ENCODE measurements around the gene GUCY1B1. TPM values are rescaled to one million over a fixed set of nuclear protein-coding genes. Genes with fewer than 3 reads are reported as not detected.

The GUCY1B1 gene
- total RNA-seq, 1 donor from 2014 or later = 1.5 TPM

- Mint-ChIP-seq H3K27me3 (ENCODE audit: low read depth, unreplicated experiment) (no peaks in the 10 kb centered on the region), H3K4me1 (ENCODE audit: low read depth, unreplicated experiment) (no peaks in the 10 kb centered on the region), H3K4me3 (ENCODE audit: unreplicated experiment) (no peak overlapping the region), H3K36me3 (ENCODE audit: low read depth, unreplicated experiment) (no peaks in the 10 kb centered on the region), H3K9me3 (ENCODE audit: unreplicated experiment) (no peaks in the 10 kb centered on the region), H3K27ac (ENCODE audit: unreplicated experiment) (no peak overlapping the region)
- TF ChIP-seq CTCF (IDR thresholded peaks at IDR 0.05; ENCODE audit: insufficient read depth, low read depth, low read length) = no peak
- TF ChIP-seq EZH2 (IDR thresholded peaks at IDR 0.05; ENCODE audit: insufficient read depth, low read length) = no peak
- Histone ChIP-seq H3K4me3 (ENCODE audit: insufficient read depth, low read depth, low read length) (no peak overlapping the region), H3K27me3 (ENCODE audit: insufficient read depth, low read length) (no peaks in the 10 kb centered on the region), H3K9ac (ENCODE audit: low read length) (no peak overlapping the region), H3K36me3 (ENCODE audit: insufficient read depth, low read length) (no peaks in the 10 kb centered on the region), H3K27ac (ENCODE audit: low read depth, low read length) (no peak overlapping the region), H3K9me3 (ENCODE audit: insufficient read depth, low read depth, low read length) (no peaks in the 10 kb centered on the region), H3K4me2 (ENCODE audit: low read length) (no peak overlapping the region), H3K79me2 (ENCODE audit: insufficient read depth, low read length) (no peaks in the 10 kb centered on the region), H2AFZ (ENCODE audit: low read depth, low read length) (no peak overlapping the region), H3K4me1 (ENCODE audit: insufficient read depth, low read length) (no peaks in the 10 kb centered on the region), H4K20me1 (ENCODE audit: insufficient read depth, low read length) (no peaks in the 10 kb centered on the region)
- FAIRE-seq (no peak), DNase-seq (ENCODE audit: low read depth) (no peak)
Measured at GRCh38 chr4:155761047-155761446, 2.2 kb downstream of the GUCY1B1 start.

GRCh38 chr4:155761916-155762315 lies 3.1 kb downstream of the GUCY1B1 start:
- Mint-ChIP-seq H3K9me3 (ENCODE audit: unreplicated experiment) (no peaks in the 10 kb centered on the region), H3K4me3 (ENCODE audit: unreplicated experiment) (no peak overlapping the region), H3K27ac (ENCODE audit: unreplicated experiment) (no peak overlapping the region), H3K36me3 (ENCODE audit: low read depth, unreplicated experiment) (no peaks in the 10 kb centered on the region), H3K27me3 (ENCODE audit: low read depth, unreplicated experiment) (no peaks in the 10 kb centered on the region), H3K4me1 (ENCODE audit: low read depth, unreplicated experiment) (no peaks in the 10 kb centered on the region)
- Histone ChIP-seq H2AFZ (ENCODE audit: low read depth, low read length) (no peak overlapping the region), H3K4me3 (ENCODE audit: insufficient read depth, low read depth, low read length) (no peak overlapping the region), H3K79me2 (ENCODE audit: insufficient read depth, low read length) (no peaks in the 10 kb centered on the region), H3K36me3 (ENCODE audit: insufficient read depth, low read length) (no peaks in the 10 kb centered on the region), H3K4me1 (ENCODE audit: insufficient read depth, low read length) (no peaks in the 10 kb centered on the region), H3K27ac (ENCODE audit: low read depth, low read length) (no peak overlapping the region), H3K9me3 (ENCODE audit: insufficient read depth, low read depth, low read length) (no peaks in the 10 kb centered on the region), H3K4me2 (ENCODE audit: low read length) (no peak overlapping the region), H3K9ac (ENCODE audit: low read length) (no peak overlapping the region), H3K27me3 (ENCODE audit: insufficient read depth, low read length) (no peaks in the 10 kb centered on the region), H4K20me1 (ENCODE audit: insufficient read depth, low read length) (no peaks in the 10 kb centered on the region)
- no peak for DNase-seq (ENCODE audit: low read depth)
- TF ChIP-seq EZH2 (IDR thresholded peaks at IDR 0.05; ENCODE audit: insufficient read depth, low read length) = no peak
- TF ChIP-seq CTCF (IDR thresholded peaks at IDR 0.05; ENCODE audit: insufficient read depth, low read depth, low read length) = no peak
- FAIRE-seq = no peak

- no peaks in the 10 kb centered on the region for H3K79me2 ChIP-seq (ENCODE audit: insufficient read depth, low read length)
- H3K36me3 ChIP-seq (ENCODE audit: insufficient read depth, low read length) = no peaks in the 10 kb centered on the region
- H3K9me3 ChIP-seq (ENCODE audit: insufficient read depth, low read depth, low read length) = no peaks in the 10 kb centered on the region
- Mint-ChIP-seq H3K36me3 (ENCODE audit: low read depth, unreplicated experiment) (no peaks in the 10 kb centered on the region), H3K27me3 (ENCODE audit: low read depth, unreplicated experiment) (no peaks in the 10 kb centered on the region), H3K4me3 (ENCODE audit: unreplicated experiment) (no peak overlapping the region), H3K27ac (ENCODE audit: unreplicated experiment) (no peak overlapping the region), H3K9me3 (ENCODE audit: unreplicated experiment) (no peaks in the 10 kb centered on the region), H3K4me1 (ENCODE audit: low read depth, unreplicated experiment) (no peaks in the 10 kb centered on the region)
- H3K4me2 ChIP-seq (ENCODE audit: low read length) = no peak overlapping the region
- H2AFZ ChIP-seq (ENCODE audit: low read depth, low read length) = no peak overlapping the region
- H3K4me1 ChIP-seq (ENCODE audit: insufficient read depth, low read length) = no peaks in the 10 kb centered on the region
- DNase-seq (ENCODE audit: low read depth) (no peak), FAIRE-seq (no peak)
- no peaks in the 10 kb centered on the region for H4K20me1 ChIP-seq (ENCODE audit: insufficient read depth, low read length)
- no peak overlapping the region for H3K9ac ChIP-seq (ENCODE audit: low read length)
- no peak for TF ChIP-seq CTCF (IDR thresholded peaks at IDR 0.05; ENCODE audit: insufficient read depth, low read depth, low read length)
- no peak for TF ChIP-seq EZH2 (IDR thresholded peaks at IDR 0.05; ENCODE audit: insufficient read depth, low read length)
- no peaks in the 10 kb centered on the region for H3K27me3 ChIP-seq (ENCODE audit: insufficient read depth, low read length)
- H3K4me3 ChIP-seq (ENCODE audit: insufficient read depth, low read depth, low read length) = no peak overlapping the region
- no peak overlapping the region for H3K27ac ChIP-seq (ENCODE audit: low read depth, low read length)
Measured at GRCh38 chr4:155762334-155762733, 3.5 kb downstream of the GUCY1B1 start.

All from astrocyte (in vitro differentiated cells and primary cell).